SJSA1 (cell line): ENCODE results near the gene ALPI. TPM values are rescaled to one million over a fixed set of nuclear protein-coding genes. Genes with fewer than 3 reads are reported as not detected.

ENCODE experiments used
- DNase-seq, 2 experiments: peaks; one replicate each; pipeline ENCODE4 v3.0.0-alpha.2; 2015 to 2020; ENCODE audit warnings: low spot score in 2 of 2, low read depth in 1 of 2
- H3K27ac ChIP-seq: fragments of 250-450 bp; sonication (Bioruptor Pico); 2 replicates; pipeline ENCODE4 v1.5.1; 2020; ENCODE audit warnings: mild to moderate bottlenecking, moderate library complexity
- H3K27me3 ChIP-seq: fragments of 250-450 bp; sonication (Bioruptor Pico); replicated peaks from 2 replicates; pipeline ENCODE4 v1.5.1; 2020; ENCODE audit warnings: mild to moderate bottlenecking, moderate library complexity
- H3K36me3 ChIP-seq: fragments of 250-450 bp; sonication (Bioruptor Pico); 2 replicates; pipeline ENCODE4 v1.5.1; 2020; ENCODE audit warnings: mild to moderate bottlenecking
- H3K4me1 ChIP-seq: fragments of 250-450 bp; sonication (Bioruptor Pico); replicated peaks from 2 replicates; pipeline ENCODE4 v1.6.1; 2021; ENCODE audit warnings: mild to moderate bottlenecking
- H3K4me3 ChIP-seq: fragments of 250-450 bp; sonication (Bioruptor Pico); 2 replicates; pipeline ENCODE4 v1.5.1; 2020; ENCODE audit warnings: mild to moderate bottlenecking
- H3K9me3 ChIP-seq: fragments of 250-450 bp; sonication (Bioruptor Pico); replicated peaks from 2 replicates; pipeline ENCODE4 v1.5.1; 2020; ENCODE audit warnings: mild to moderate bottlenecking
- total RNA-seq: library from RNA; depleted of rRNA; stranded (reverse); fragments of >200 nt; shearing (Covaris generic); gene quantifications from 2 replicates; pipeline ENCODE4 v1.2.3, GENCODE V29; 2014

The ALPI gene
- total RNA-seq, 1 experiment from 2014 or later = not detected

DNA sequence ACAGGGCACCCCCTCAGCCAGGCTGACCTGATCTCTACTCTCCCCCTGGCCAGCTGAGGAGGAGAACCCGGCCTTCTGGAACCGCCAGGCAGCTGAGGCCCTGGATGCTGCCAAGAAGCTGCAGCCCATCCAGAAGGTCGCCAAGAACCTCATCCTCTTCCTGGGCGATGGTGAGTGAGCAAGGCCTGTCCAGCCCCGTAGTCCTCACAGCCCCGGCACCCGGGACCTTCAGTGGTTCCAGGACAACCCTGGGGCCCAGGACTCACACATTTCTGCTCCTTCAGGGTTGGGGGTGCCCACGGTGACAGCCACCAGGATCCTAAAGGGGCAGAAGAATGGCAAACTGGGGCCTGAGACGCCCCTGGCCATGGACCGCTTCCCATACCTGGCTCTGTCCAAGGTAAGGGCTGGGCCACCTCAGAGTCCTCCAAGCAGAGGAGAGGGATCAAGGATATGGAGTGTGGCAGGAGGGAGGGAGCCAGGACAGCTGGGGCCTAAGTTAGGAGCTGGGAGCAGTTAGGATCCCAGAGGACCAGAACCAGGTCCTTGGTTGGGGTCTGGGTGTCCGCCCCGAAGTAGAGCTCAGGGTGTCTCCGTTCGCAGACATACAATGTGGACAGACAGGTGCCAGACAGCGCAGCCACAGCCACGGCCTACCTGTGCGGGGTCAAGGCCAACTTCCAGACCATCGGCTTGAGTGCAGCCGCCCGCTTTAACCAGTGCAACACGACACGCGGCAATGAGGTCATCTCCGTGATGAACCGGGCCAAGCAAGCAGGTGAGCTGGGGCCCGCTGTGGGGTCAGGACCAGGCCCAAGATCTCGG, 555 bp downstream of the ALPI start:
- Histone ChIP-seq H3K36me3 (no peaks in the 10 kb centered on the region), H3K4me1 (no peaks in the 10 kb centered on the region), H3K4me3 (no peak overlapping the region), H3K9me3 (no peaks in the 10 kb centered on the region), H3K27ac (no peak overlapping the region), H3K27me3 (peaks cover 13% of the 10 kb centered on the region; the same call in 1 of the 2 replicates)
- DNase-seq = no peak

DNA sequence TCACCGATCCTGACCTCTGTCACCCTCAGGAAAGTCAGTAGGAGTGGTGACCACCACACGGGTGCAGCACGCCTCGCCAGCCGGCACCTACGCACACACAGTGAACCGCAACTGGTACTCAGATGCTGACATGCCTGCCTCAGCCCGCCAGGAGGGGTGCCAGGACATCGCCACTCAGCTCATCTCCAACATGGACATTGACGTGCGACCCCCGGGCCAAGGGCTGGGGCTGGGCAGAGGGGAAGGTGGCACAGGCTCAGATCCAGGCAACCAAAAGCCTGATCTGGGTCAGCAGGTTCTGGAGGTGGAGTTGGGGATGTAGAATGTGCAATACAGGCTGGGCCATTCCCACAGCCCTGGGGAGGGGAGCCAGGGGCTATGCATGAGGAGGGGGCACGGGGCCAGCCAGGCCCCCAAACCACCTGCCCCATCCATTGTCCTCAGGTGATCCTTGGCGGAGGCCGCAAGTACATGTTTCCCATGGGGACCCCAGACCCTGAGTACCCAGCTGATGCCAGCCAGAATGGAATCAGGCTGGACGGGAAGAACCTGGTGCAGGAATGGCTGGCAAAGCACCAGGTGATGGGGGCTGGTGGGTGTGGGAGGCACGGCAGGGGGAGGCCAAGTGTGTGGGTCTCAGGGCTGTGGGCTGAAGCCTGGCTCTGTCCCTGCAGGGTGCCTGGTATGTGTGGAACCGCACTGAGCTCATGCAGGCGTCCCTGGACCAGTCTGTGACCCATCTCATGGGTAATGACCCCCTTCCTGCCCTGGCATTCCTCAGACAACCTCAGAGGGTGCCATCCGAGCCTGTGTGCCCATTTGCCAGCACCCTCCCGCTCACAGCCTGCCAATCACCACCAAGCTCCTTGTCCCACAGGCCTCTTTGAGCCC, 1.4 kb downstream of the ALPI start:
- H3K4me3 ChIP-seq = no peak overlapping the region
- H3K27me3 ChIP-seq = peaks cover 13% of the 10 kb centered on the region; the same call in 1 of the 2 replicates
- H3K27ac ChIP-seq = no peak overlapping the region
- no peaks in the 10 kb centered on the region for H3K4me1 ChIP-seq
- no peaks in the 10 kb centered on the region for H3K9me3 ChIP-seq
- no peaks in the 10 kb centered on the region for H3K36me3 ChIP-seq
- no peak for DNase-seq

DNA sequence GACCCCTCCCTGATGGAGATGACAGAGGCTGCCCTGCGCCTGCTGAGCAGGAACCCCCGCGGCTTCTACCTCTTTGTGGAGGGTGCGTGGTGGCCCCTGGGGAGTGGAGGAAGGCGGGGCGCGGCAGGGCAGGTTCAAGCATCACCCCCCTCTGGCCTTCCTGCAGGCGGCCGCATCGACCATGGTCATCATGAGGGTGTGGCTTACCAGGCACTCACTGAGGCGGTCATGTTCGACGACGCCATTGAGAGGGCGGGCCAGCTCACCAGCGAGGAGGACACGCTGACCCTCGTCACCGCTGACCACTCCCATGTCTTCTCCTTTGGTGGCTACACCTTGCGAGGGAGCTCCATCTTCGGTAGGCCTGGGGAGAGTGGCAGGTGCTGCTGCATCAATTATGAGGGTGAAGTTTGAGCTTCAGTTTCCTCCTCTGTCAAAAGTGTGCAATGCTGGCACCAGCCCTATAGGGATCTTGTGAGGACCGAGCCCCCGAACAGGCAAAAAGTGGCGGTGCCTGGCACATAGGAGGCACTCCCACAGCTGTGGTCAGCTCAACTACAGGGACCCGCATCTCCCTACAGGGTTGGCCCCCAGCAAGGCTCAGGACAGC, 2.2 kb downstream of the ALPI start:
- Histone ChIP-seq H3K9me3 (no peaks in the 10 kb centered on the region), H3K36me3 (no peaks in the 10 kb centered on the region), H3K27ac (no peak overlapping the region), H3K27me3 (peaks cover 19% of the 10 kb centered on the region), H3K4me3 (no peak overlapping the region), H3K4me1 (no peaks in the 10 kb centered on the region)
- DNase-seq = no peak

DNA sequence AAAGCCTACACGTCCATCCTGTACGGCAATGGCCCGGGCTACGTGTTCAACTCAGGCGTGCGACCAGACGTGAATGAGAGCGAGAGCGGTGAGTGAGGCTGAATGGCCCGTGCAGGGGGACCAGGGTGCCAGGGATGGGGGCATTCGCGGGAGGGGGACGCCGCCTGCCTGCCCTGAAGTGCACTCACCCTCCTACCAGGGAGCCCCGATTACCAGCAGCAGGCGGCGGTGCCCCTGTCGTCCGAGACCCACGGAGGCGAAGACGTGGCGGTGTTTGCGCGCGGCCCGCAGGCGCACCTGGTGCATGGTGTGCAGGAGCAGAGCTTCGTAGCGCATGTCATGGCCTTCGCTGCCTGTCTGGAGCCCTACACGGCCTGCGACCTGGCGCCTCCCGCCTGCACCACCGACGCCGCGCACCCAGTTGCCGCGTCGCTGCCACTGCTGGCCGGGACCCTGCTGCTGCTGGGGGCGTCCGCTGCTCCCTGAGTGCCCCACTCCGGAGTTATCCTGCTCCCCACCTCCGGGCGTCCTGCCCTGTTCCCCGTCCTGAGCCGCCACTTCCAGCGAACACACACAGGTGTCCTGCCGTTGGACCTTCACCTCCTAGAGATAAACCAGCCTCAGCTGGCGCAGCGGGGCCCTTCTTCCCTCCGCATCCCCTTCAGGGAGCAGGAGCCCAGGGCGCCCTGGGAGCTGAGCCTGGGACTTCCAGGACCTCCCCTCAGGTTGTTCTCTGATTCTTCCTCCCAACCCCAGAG, 2.9 kb downstream of the ALPI start:
- H3K9me3 ChIP-seq = no peaks in the 10 kb centered on the region
- H3K27ac ChIP-seq = no peak overlapping the region
- H3K4me1 ChIP-seq = no peaks in the 10 kb centered on the region
- DNase-seq = no peak
- H3K36me3 ChIP-seq = no peaks in the 10 kb centered on the region
- H3K4me3 ChIP-seq = no peak overlapping the region
- H3K27me3 ChIP-seq = peaks cover 17% of the 10 kb centered on the region

DNA sequence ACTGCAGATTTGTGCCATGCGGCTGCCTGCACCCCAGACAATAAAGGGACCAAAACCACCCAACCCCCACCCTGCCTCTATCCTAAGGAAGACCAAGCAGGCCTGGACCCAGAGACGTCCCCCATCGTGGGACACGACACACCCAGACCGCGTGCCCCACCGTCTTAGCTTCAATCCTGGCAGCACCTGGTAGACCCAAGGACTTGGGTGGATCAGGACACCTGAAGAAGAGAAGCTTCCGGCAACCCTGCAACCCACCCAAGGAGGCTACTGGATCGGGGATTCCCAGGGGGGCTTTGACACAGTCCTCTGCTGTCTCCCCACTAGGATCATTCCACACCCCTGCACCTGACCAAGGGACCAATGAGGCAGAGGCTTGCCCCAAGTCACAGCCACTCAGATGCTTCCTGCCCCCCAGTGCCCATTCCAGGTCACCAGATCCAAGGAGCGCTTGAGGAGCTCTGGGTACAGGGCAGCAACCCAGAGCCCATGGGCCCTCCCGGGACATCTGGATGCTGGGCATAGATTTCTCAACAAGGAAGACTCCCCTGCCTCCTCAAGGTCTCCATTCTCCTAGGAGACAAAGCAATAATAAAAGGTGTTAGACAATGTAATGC, 3.6 kb downstream of the ALPI start:
- H3K4me3 ChIP-seq = no peak overlapping the region
- H3K27me3 ChIP-seq = peaks cover 17% of the 10 kb centered on the region
- DNase-seq = no peak
- no peak overlapping the region for H3K27ac ChIP-seq
- H3K9me3 ChIP-seq = no peaks in the 10 kb centered on the region
- no peaks in the 10 kb centered on the region for H3K36me3 ChIP-seq
- H3K4me1 ChIP-seq = no peaks in the 10 kb centered on the region

DNA sequence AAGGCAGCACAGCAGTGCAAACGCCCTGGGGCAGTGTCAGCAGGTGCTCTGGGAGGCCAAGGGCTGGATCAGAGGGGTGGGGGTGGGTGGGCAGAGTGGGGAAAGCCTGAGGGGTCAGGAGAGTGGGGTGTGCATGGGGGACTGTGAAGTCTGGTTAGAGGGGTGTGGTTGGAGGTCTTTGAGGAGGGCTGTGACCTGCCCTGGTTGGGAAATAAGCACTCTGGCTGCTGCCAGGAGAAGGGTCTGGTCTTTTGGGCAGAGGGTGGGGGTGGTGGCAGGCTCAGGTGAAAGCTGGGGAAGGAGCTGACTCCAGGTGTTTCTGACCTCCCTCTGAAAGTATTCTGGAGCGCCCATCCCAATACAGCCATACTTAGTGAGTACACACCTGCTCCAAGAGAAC, 4.2 kb downstream of the ALPI start:
- H3K36me3 ChIP-seq = no peaks in the 10 kb centered on the region
- H3K27ac ChIP-seq = no peak overlapping the region
- H3K9me3 ChIP-seq = no peaks in the 10 kb centered on the region
- no peak overlapping the region for H3K4me3 ChIP-seq
- DNase-seq = no peak
- peaks cover 14% of the 10 kb centered on the region for H3K27me3 ChIP-seq
- H3K4me1 ChIP-seq = no peaks in the 10 kb centered on the region

GRCh38 chr2:232463701-232464543, 8.0 kb downstream of the ALPI start:
- no peaks in the 10 kb centered on the region for H3K36me3 ChIP-seq
- no peaks in the 10 kb centered on the region for H3K4me1 ChIP-seq
- H3K27ac ChIP-seq = no peak overlapping the region
- peaks cover 12% of the 10 kb centered on the region for H3K27me3 ChIP-seq
- H3K4me3 ChIP-seq = no peak overlapping the region
- H3K9me3 ChIP-seq = no peaks in the 10 kb centered on the region
- no peak for DNase-seq

DNA sequence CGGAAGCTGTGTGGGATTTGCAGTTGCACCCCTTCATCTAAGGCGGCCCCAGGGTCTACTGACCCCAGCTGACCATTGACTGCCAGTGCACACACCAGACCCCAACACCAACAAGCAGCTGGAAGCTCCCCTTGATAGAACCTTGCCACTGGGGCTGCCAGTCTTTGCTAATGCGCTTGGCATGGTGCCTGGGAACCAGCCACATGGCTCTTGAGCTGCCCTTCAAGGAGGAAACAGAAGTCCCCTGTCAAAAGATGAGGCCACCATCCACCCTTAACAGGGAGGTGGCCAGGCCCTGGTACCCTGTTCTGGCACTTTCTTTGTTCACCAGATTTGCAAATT, 8.6 kb downstream of the ALPI start:
- DNase-seq = no peak
- no peak overlapping the region for H3K27ac ChIP-seq
- no peak overlapping the region for H3K4me3 ChIP-seq
- H3K4me1 ChIP-seq = no peaks in the 10 kb centered on the region
- no peaks in the 10 kb centered on the region for H3K36me3 ChIP-seq
- H3K9me3 ChIP-seq = no peaks in the 10 kb centered on the region
- peaks cover 12% of the 10 kb centered on the region for H3K27me3 ChIP-seq

DNA sequence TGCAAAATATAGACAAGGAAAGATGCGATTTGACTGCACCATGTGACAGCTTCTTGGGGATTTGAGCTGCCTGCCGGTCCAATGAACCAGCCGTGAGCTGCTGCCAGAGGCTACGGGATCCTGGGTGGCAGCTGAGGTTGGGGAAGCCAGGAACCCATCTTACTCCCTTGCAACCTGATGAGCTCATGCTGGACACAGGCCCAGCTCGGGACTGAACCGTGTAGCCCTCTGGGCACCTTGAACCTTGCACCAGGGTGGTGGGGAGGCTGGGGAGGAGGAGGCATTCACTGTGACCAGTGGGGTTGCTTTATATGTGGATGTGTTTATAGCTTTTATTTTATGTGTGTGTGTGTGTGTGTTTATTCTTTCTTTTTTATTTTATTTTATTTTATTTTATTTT, 9.1 kb downstream of the ALPI start:
- Histone ChIP-seq H3K4me1 (no peaks in the 10 kb centered on the region), H3K4me3 (no peak overlapping the region), H3K27ac (no peak overlapping the region), H3K27me3 (peaks cover 12% of the 10 kb centered on the region), H3K36me3 (no peaks in the 10 kb centered on the region), H3K9me3 (no peaks in the 10 kb centered on the region)
- DNase-seq = no peak

- no peak overlapping the region for H3K27ac ChIP-seq
- H3K4me3 ChIP-seq = no peak overlapping the region
- H3K9me3 ChIP-seq = no peaks in the 10 kb centered on the region
- no peak for DNase-seq
- no peaks in the 10 kb centered on the region for H3K36me3 ChIP-seq
- H3K27me3 ChIP-seq = peaks cover 12% of the 10 kb centered on the region
- H3K4me1 ChIP-seq = no peaks in the 10 kb centered on the region
Measured at GRCh38 chr2:232466221-232466620, 10.3 kb downstream of the ALPI start.

DNA sequence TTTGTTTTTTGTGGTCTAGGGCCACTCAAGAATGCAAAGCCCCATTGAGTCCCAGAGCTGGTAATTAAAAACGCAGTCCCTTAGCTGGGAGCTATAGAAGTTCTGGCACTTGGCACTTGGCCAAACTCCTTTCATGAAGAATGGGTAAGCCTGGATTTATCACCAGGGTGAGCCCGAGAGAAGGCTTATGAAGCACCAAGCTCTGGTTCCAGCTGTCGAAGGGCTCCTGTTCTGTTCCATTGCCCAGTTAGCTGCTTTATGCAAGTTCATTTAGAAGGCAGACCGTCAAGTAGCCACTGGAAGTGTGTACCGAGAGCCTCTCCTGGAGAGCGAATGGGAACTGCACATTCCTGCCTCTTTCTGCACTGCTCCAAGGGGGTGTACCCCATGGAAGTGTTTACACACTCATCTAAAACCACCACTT, 17.5 kb downstream of the ALPI start:
- H3K4me3 ChIP-seq = no peak overlapping the region
- no peaks in the 10 kb centered on the region for H3K9me3 ChIP-seq
- H3K36me3 ChIP-seq = no peaks in the 10 kb centered on the region
- H3K27ac ChIP-seq = no peak overlapping the region
- no peaks in the 10 kb centered on the region for H3K4me1 ChIP-seq
- DNase-seq = no peak
- peaks cover 37% of the 10 kb centered on the region for H3K27me3 ChIP-seq

GRCh38 chr2:232476045-232476444, 20.1 kb downstream of the ALPI start:
- no peaks in the 10 kb centered on the region for H3K36me3 ChIP-seq
- H3K27me3 ChIP-seq = peaks cover 41% of the 10 kb centered on the region
- H3K4me3 ChIP-seq = no peak overlapping the region

More at GRCh38 chr2:232476045-232476444, 20.1 kb downstream of the ALPI start:
- Histone ChIP-seq H3K4me1 (no peaks in the 10 kb centered on the region), H3K27ac (no peak overlapping the region), H3K9me3 (no peaks in the 10 kb centered on the region)
- no peak for DNase-seq
